IMR-90 (cell line): ENCODE results near the gene RNF166. TPM values are rescaled to one million over a fixed set of nuclear protein-coding genes. Genes with fewer than 3 reads are reported as not detected.
A peak's percentile ranks its signal among the peaks of the same experiment; 100 is the strongest.

Experiments
- ATAC-seq: fragments of 200-7000 bp; cut with Tn5 transposase; 2 replicates; pipeline ENCODE4 v1.9.1; 2020; ENCODE audit warnings: low read depth, mild to moderate bottlenecking, moderate library complexity
- BruUV-seq: library from RNA; stranded (reverse); fragments of 400-500 nt; replicated peaks from 2 replicates; lab custom pipeline; 2021; lab: Mats Ljungman, UMichigan
- CTCF ChIA-PET: fragments of 300-600 bp; formaldehyde crosslinking; extraction: SDS; loops from one replicate; lab custom pipeline; 2021; ENCODE audit warnings: antibody characterized with exemption; lab: Yijun Ruan, JAX
- POLR2A ChIA-PET: fragments of 300-600 bp; sonication (Branson Sonifier 250); formaldehyde crosslinking; loops from one replicate; lab custom pipeline; 2022; ENCODE audit warnings: antibody characterized with exemption; ENCODE audit not compliant: unreplicated experiment; lab: Charles Lee
- DNase-seq: peaks from one replicate; pipeline ENCODE4 v3.0.0; 2013
- H2AFZ ChIP-seq: replicated peaks from 2 replicates; pipeline ENCODE3; 2013; ENCODE audit warnings: low read length, mild to moderate bottlenecking; ENCODE audit not compliant: poor library complexity
- H2AK5ac ChIP-seq: 2 replicates; pipeline ENCODE4 v1.6.1; 2013; ENCODE audit warnings: low read depth, low read length, inconsistent platforms
- H2AK9ac ChIP-seq: replicated peaks from 2 replicates; pipeline ENCODE3; 2013; ENCODE audit warnings: mild to moderate bottlenecking, low read depth, low read length, moderate library complexity; ENCODE audit not compliant: poor library complexity
- H2BK120ac ChIP-seq: 2 replicates; pipeline ENCODE4 v1.6.1; 2013; ENCODE audit warnings: low read depth, low read length, inconsistent platforms
- H2BK15ac ChIP-seq: 3 replicates; pipeline ENCODE4 v1.6.1; 2013; ENCODE audit warnings: low read depth, low read length, inconsistent platforms
- H2BK20ac ChIP-seq: 2 replicates; pipeline ENCODE4 v1.6.1; 2013; ENCODE audit warnings: low read depth, mild to moderate bottlenecking, inconsistent platforms, low read length, moderate library complexity
- H2BK5ac ChIP-seq: 2 replicates; pipeline ENCODE4 v1.6.1; 2013; ENCODE audit warnings: mild to moderate bottlenecking, low read depth, low read length, inconsistent platforms; ENCODE audit not compliant: poor library complexity, severe bottlenecking
- H3K14ac ChIP-seq: replicated peaks from 2 replicates; pipeline ENCODE4 v1.6.1; 2013; ENCODE audit warnings: low read depth, low read length, inconsistent platforms
- H3K18ac ChIP-seq: 2 replicates; pipeline ENCODE4 v1.6.1; 2013; ENCODE audit warnings: low read depth, low read length, control low read depth
- H3K23ac ChIP-seq: 2 replicates; pipeline ENCODE4 v1.6.1; 2013; ENCODE audit warnings: low read depth, low read length, inconsistent platforms
- H3K27ac ChIP-seq: 2 replicates; pipeline ENCODE4 v1.5.1; 2013; ENCODE audit warnings: mild to moderate bottlenecking, control low read depth, low read length; ENCODE audit not compliant: insufficient read depth
- H3K27me3 ChIP-seq: 2 replicates; pipeline ENCODE4 v1.6.1; 2013; ENCODE audit warnings: low read length; ENCODE audit not compliant: control insufficient read depth, insufficient read depth
- H3K36me3 ChIP-seq: 2 replicates; pipeline ENCODE4 v1.6.1; 2013; ENCODE audit warnings: low read length, mixed read lengths; ENCODE audit not compliant: control insufficient read depth, insufficient read depth
- H3K4ac ChIP-seq: 2 replicates; pipeline ENCODE4 v1.6.1; 2013; ENCODE audit warnings: low read depth, low read length, inconsistent platforms
- H3K4me1 ChIP-seq: 2 replicates; pipeline ENCODE4 v1.6.1; 2013; ENCODE audit warnings: low read length, mixed read lengths; ENCODE audit not compliant: control insufficient read depth, insufficient read depth
- H3K4me2 ChIP-seq: 2 replicates; pipeline ENCODE4 v1.6.1; 2013; ENCODE audit warnings: low read depth, mild to moderate bottlenecking, control low read depth, low read length, moderate library complexity
- H3K4me3 ChIP-seq: 2 replicates; pipeline ENCODE4 v1.5.1; 2013; ENCODE audit warnings: low read depth, mild to moderate bottlenecking, control low read depth, low read length, moderate library complexity; ENCODE audit not compliant: insufficient read depth
- H3K56ac ChIP-seq: 2 replicates; pipeline ENCODE4 v1.6.1; 2013; ENCODE audit warnings: low read length, inconsistent platforms; ENCODE audit not compliant: insufficient read depth; ENCODE audit errors: extremely low read depth
- H3K79me1 ChIP-seq, 2 experiments: 2 replicates each; pipeline ENCODE4 v1.6.1; 2013; ENCODE audit warnings: low read length in 2 of 2, inconsistent platforms in 1 of 2, low read depth in 1 of 2
- H3K9ac ChIP-seq: 2 replicates; pipeline ENCODE4 v1.6.1; 2013; ENCODE audit warnings: low read depth, low read length, control low read depth
- H3K9me1 ChIP-seq: 2 replicates; pipeline ENCODE4 v1.6.1; 2013; ENCODE audit warnings: low read length, inconsistent platforms; ENCODE audit not compliant: insufficient read depth
- H3K9me3 ChIP-seq: 2 replicates; pipeline ENCODE4 v1.6.1; 2013; ENCODE audit warnings: low read length; ENCODE audit not compliant: control insufficient read depth, insufficient read depth
- H4K20me1 ChIP-seq: 2 replicates; pipeline ENCODE4 v1.6.1; 2013; ENCODE audit warnings: low read length, inconsistent platforms; ENCODE audit not compliant: insufficient read depth
- H4K5ac ChIP-seq: 2 replicates; pipeline ENCODE4 v1.6.1; 2013; ENCODE audit warnings: mild to moderate bottlenecking, low read depth, low read length, control low read depth
- H4K8ac ChIP-seq, 2 experiments: 2 replicates each; pipeline ENCODE4 v1.6.1; 2013; ENCODE audit warnings: low read depth in 2 of 2, low read length in 2 of 2, control low read depth in 1 of 2, inconsistent platforms in 1 of 2
- H4K91ac ChIP-seq: 2 replicates; pipeline ENCODE4 v1.6.1; 2013; ENCODE audit warnings: low read depth, low read length, inconsistent platforms; ENCODE audit not compliant: insufficient read depth
- BHLHE40 ChIP-seq: fragments of 150-350 bp; IDR thresholded peaks from 2 replicates; pipeline ENCODE4 v1.6.1; 2016; ENCODE audit warnings: mild to moderate bottlenecking, low read depth, low read length
- CEBPB ChIP-seq: IDR thresholded peaks from 2 replicates; pipeline ENCODE4 v1.6.1; 2012; ENCODE audit warnings: low read depth, low read length, improper control_type of control experiment
- WGBS, 2 experiments: methylation state at CpG; one replicate each; pipeline versions ENCODE4 v1.1.5 to v1.1.7; 2013; ENCODE audit warnings: missing lambda C conversion rate in 2 of 2; ENCODE audit not compliant: insufficient read length in 1 of 2; ENCODE audit errors: extremely low coverage in 2 of 2; 5-methylcytosine and 5-hydroxymethylcytosine counted together
- dilution Hi-C: fragments of 300-500 bp; cut with HindIII; formaldehyde crosslinking; loops from one replicate; pipeline ENCODE4 v1.14.3; 2018; ENCODE audit warnings: low sequenced_read_pairs; ENCODE audit not compliant: unreplicated experiment
- in situ Hi-C: fragments of 300-500 bp; cut with MboI; formaldehyde crosslinking; loops from 3 replicates; pipeline ENCODE4 v1.14.3; 2019; ENCODE audit warnings: low sequenced_read_pairs, inconsistent platforms, mixed read lengths
- intact Hi-C: fragments of 100-400 bp; cut with micrococcal nuclease; formaldehyde crosslinking; loops from 2 replicates; pipeline ENCODE4 v1.10.0; 2022
- polyA plus RNA-seq, 3 experiments: library from polyadenylated mRNA; depleted of rRNA; stranded (reverse); fragments of >200 nt; gene quantifications; 2 replicates each; pipeline ENCODE4 v1.2.3, GENCODE V29; 2012; ENCODE audit warnings: low replicate concordance in 1 of 3
- total RNA-seq: library from RNA; depleted of rRNA; stranded (reverse); fragments of >200 nt; gene quantifications from 2 replicates; pipeline ENCODE4 v1.2.3, GENCODE V29; 2012

The RNF166 gene
- total and polyA plus RNA-seq, 2 of the 4 experiments (the other 2 are of a cell fraction), result 8.1 to 17.4 TPM

GRCh38 chr16:88733630-88734360 lies 27.6 kb upstream of the RNF166 start:
- BruUV-seq, result no TSS peak
- ChIA-PET POLR2A (no interaction called here), CTCF (no interaction called here)
- Histone ChIP-seq H3K18ac (no peak overlapping the region), H3K14ac (no peak overlapping the region), H3K9me1 (no peaks in the 10 kb centered on the region; the same call in 1 of the 2 replicates), H4K20me1 (peaks cover 60% of the 10 kb centered on the region), H3K4ac (no peak overlapping the region), H3K23ac (no peak overlapping the region), H4K8ac (no peak overlapping the region), H3K79me1 (peaks cover 2 to 58% of the 10 kb centered on the region in 2 experiments; a peak in 3 of 4 replicates), H3K9me3 (no peaks in the 10 kb centered on the region), H2AFZ (no peak overlapping the region), H2AK5ac (no peak overlapping the region), H2BK5ac (no peak overlapping the region), H3K36me3 (peaks cover 66% of the 10 kb centered on the region), H3K9ac (no peak overlapping the region), H3K4me2 (no peak overlapping the region), H3K27ac (no peak overlapping the region), H2AK9ac (peak overlapping the region; percentile 61), H3K56ac (no peak overlapping the region), H3K27me3 (no peaks in the 10 kb centered on the region), H2BK20ac (no peak overlapping the region), H4K5ac (no peak overlapping the region), H3K4me3 (no peak overlapping the region), H4K91ac (no peak overlapping the region), H2BK120ac (no peak overlapping the region), H2BK15ac (no peak overlapping the region), H3K4me1 (no peaks in the 10 kb centered on the region)
- TF ChIP-seq CEBPB, result peak; percentile 48; the same call in 1 of the 2 replicates
- TF ChIP-seq BHLHE40, result no peak
- dilution Hi-C loops, result no loop called here
- in situ Hi-C loops, result no loop called here
- intact Hi-C loops, result no loop called here
- DNase-seq, result no peak
- WGBS, 2 experiments, result 96% methylated on average over 8 of the region's 27 CpGs; no CpG with 5 or more reads in 1 of the 2 experiments
- ATAC-seq, result no peak
